Neural cell (in vitro differentiated cells): Measurements from ENCODE around the gene MACROH2A1. TPM values are rescaled to one million over a fixed set of nuclear protein-coding genes. Genes with fewer than 3 reads are reported as not detected.

Source experiments
- H2AFZ ChIP-seq: fragments of 200-600, 300-800 bp; sonication (generic), shearing (Covaris generic); 2 replicates; pipeline ENCODE4 v1.6.0; 2014; ENCODE audit warnings: low read depth, mild to moderate bottlenecking, antibody characterized with exemption, low read length, moderate library complexity
- H3F3A ChIP-seq: fragments of 200-600 bp; shearing (Covaris generic); 2 replicates; pipeline ENCODE4 v1.6.1; 2016; ENCODE audit warnings: mild to moderate bottlenecking, moderate library complexity, mixed read lengths, antibody characterized with exemption, low read length; ENCODE audit not compliant: insufficient read depth, poor library complexity, severe bottlenecking
- H3K27ac ChIP-seq: fragments of 200-600, 300-800 bp; sonication (generic), shearing (Covaris generic); 2 replicates; pipeline ENCODE4 v1.5.1; 2014; ENCODE audit warnings: mild to moderate bottlenecking, low read length, moderate library complexity
- H3K27me3 ChIP-seq: fragments of 300-800, 200-600 bp; sonication (generic), shearing (Covaris generic); 2 replicates; pipeline ENCODE4 v1.6.0; 2014; ENCODE audit warnings: mild to moderate bottlenecking, low read depth, low read length, moderate library complexity; ENCODE audit not compliant: insufficient read depth
- H3K36me3 ChIP-seq: fragments of 300-800, 200-600 bp; sonication (generic), shearing (Covaris generic); 2 replicates; pipeline ENCODE4 v1.5.1; 2014; ENCODE audit warnings: mild to moderate bottlenecking, antibody characterized with exemption, low read length, moderate library complexity; ENCODE audit not compliant: insufficient read depth
- H3K4me2 ChIP-seq: fragments of 300-800, 200-600 bp; sonication (generic), shearing (Covaris generic); 2 replicates; pipeline ENCODE4 v1.6.0; 2014; ENCODE audit warnings: mild to moderate bottlenecking, low read length
- H3K4me3 ChIP-seq: fragments of 300-800, 200-600 bp; sonication (generic), shearing (Covaris generic); 2 replicates; pipeline ENCODE4 v1.5.1; 2014; ENCODE audit warnings: mild to moderate bottlenecking, low read length, moderate library complexity
- H3K79me2 ChIP-seq: fragments of 200-600 bp; shearing (Covaris generic); replicated peaks from 2 replicates; pipeline ENCODE4 v1.6.0; 2014; ENCODE audit warnings: mild to moderate bottlenecking, low read length, moderate library complexity; ENCODE audit not compliant: insufficient read depth
- H3K9ac ChIP-seq: fragments of 300-800, 200-600 bp; sonication (generic), shearing (Covaris generic); 2 replicates; pipeline ENCODE4 v1.6.1; 2016; ENCODE audit warnings: mild to moderate bottlenecking, low read length, mixed read lengths
- H3K9me2 ChIP-seq: fragments of 200-600 bp; shearing (Covaris generic); 2 replicates; pipeline ENCODE4 v1.6.1; 2016; ENCODE audit warnings: mild to moderate bottlenecking, low read length, mixed read lengths; ENCODE audit not compliant: insufficient read depth
- H3K9me3 ChIP-seq: fragments of 200-600, 300-800 bp; sonication (generic), shearing (Covaris generic); 2 replicates; pipeline ENCODE4 v1.6.1; 2016; ENCODE audit warnings: mild to moderate bottlenecking, mixed run types, low read length, moderate library complexity, mixed read lengths
- H4K20me1 ChIP-seq: fragments of 200-600 bp; shearing (Covaris generic); 2 replicates; pipeline ENCODE4 v1.6.1; 2016; ENCODE audit warnings: mild to moderate bottlenecking, mixed run types; ENCODE audit not compliant: insufficient read depth
- EP300 ChIP-seq: fragments of 450-650 bp; conservative IDR thresholded peaks from 2 replicates; pipeline ENCODE4 v1.6.1; 2014; ENCODE audit warnings: antibody characterized with exemption, mild to moderate bottlenecking, moderate library complexity; ENCODE audit not compliant: poor library complexity, severe bottlenecking
- EZH2 ChIP-seq: fragments of 200-600, 300-800 bp; shearing (Covaris generic), sonication (generic); IDR thresholded peaks from 2 replicates; pipeline ENCODE4 v1.6.1; 2014; ENCODE audit warnings: antibody characterized with exemption, low read length, borderline replicate concordance, mild to moderate bottlenecking; ENCODE audit not compliant: insufficient read depth, poor library complexity, severe bottlenecking
- MXI1 ChIP-seq: fragments of 450-650 bp; conservative IDR thresholded peaks from 2 replicates; pipeline ENCODE4 v1.6.1; 2014; ENCODE audit warnings: antibody characterized with exemption, mild to moderate bottlenecking; ENCODE audit not compliant: poor library complexity, severe bottlenecking
- POLR2AphosphoS5 ChIP-seq: IDR thresholded peaks from 2 replicates; pipeline ENCODE4 v1.6.1; 2012
- RAD21 ChIP-seq: fragments of 450-650 bp; conservative IDR thresholded peaks from 2 replicates; pipeline ENCODE4 v1.6.1; 2014; ENCODE audit warnings: antibody characterized with exemption, mild to moderate bottlenecking, moderate library complexity
- REST ChIP-seq: IDR thresholded peaks from 2 replicates; pipeline ENCODE4 v1.6.1; 2012; ENCODE audit warnings: borderline replicate concordance
- SMC3 ChIP-seq: fragments of 450-650 bp; conservative IDR thresholded peaks from 2 replicates; pipeline ENCODE4 v1.6.1; 2014; ENCODE audit warnings: antibody characterized with exemption, mild to moderate bottlenecking, moderate library complexity; ENCODE audit not compliant: poor library complexity
- TAF1 ChIP-seq: IDR thresholded peaks from 2 replicates; pipeline ENCODE4 v1.6.1; 2012; ENCODE audit warnings: low read depth
- polyA plus RNA-seq: library from polyadenylated mRNA; depleted of rRNA; stranded (reverse); fragments of >200 nt; gene quantifications from 2 replicates; pipeline ENCODE4 v1.2.3, GENCODE V29; 2014
- TF ChIP-seq, protein P1 (sequence below): fragments of 450-650 bp; IDR thresholded peaks from 2 replicates; pipeline ENCODE4 v1.5.1; 2014; ENCODE audit warnings: antibody characterized with exemption, mild to moderate bottlenecking, moderate library complexity; ENCODE audit not compliant: poor library complexity, severe bottlenecking

The MACROH2A1 gene
- polyA plus RNA-seq, 1 donor from 2014 or later: 351 TPM

GRCh38 chr5:135377751-135378680, 21.0 kb downstream of the MACROH2A1 start:
- H3K4me2 ChIP-seq: no peak overlapping the region
- H3K27ac ChIP-seq: no peak overlapping the region
- H3K9ac ChIP-seq: no peak overlapping the region
- H2AFZ ChIP-seq: no peak overlapping the region
- H4K20me1 ChIP-seq: no peaks in the 10 kb centered on the region
- H3K4me3 ChIP-seq: no peak overlapping the region
- TF ChIP-seq SMC3 (no peak), POLR2AphosphoS5 (no peak), RAD21 (no peak), EZH2 (no peak), EP300 (no peak), MXI1 (no peak), TAF1 (no peak), REST (no peak)
- TF ChIP-seq, protein P1, sequence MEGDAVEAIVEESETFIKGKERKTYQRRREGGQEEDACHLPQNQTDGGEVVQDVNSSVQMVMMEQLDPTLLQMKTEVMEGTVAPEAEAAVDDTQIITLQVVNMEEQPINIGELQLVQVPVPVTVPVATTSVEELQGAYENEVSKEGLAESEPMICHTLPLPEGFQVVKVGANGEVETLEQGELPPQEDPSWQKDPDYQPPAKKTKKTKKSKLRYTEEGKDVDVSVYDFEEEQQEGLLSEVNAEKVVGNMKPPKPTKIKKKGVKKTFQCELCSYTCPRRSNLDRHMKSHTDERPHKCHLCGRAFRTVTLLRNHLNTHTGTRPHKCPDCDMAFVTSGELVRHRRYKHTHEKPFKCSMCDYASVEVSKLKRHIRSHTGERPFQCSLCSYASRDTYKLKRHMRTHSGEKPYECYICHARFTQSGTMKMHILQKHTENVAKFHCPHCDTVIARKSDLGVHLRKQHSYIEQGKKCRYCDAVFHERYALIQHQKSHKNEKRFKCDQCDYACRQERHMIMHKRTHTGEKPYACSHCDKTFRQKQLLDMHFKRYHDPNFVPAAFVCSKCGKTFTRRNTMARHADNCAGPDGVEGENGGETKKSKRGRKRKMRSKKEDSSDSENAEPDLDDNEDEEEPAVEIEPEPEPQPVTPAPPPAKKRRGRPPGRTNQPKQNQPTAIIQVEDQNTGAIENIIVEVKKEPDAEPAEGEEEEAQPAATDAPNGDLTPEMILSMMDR: no peak
- H3K9me2 ChIP-seq: no peaks in the 10 kb centered on the region
- H3K9me3 ChIP-seq: no peaks in the 10 kb centered on the region
- H3K27me3 ChIP-seq: no peaks in the 10 kb centered on the region
- H3K79me2 ChIP-seq: peaks cover 5% of the 10 kb centered on the region
- H3K36me3 ChIP-seq: no peaks in the 10 kb centered on the region
- no peaks in the 10 kb centered on the region for H3F3A ChIP-seq

GRCh38 chr5:135376961-135377624, 21.9 kb downstream of the MACROH2A1 start:
- no peaks in the 10 kb centered on the region for H3K9me2 ChIP-seq
- no peaks in the 10 kb centered on the region for H3K27me3 ChIP-seq
- no peaks in the 10 kb centered on the region for H3K9me3 ChIP-seq
- no peak overlapping the region for H3K9ac ChIP-seq
- peaks cover 9% of the 10 kb centered on the region for H3K79me2 ChIP-seq
- H2AFZ ChIP-seq: no peak overlapping the region
- H3K36me3 ChIP-seq: no peaks in the 10 kb centered on the region
- TF ChIP-seq, protein P1: no peak
- TF ChIP-seq EZH2: no peak
- no peak for TF ChIP-seq EP300
- no peak for TF ChIP-seq MXI1
- no peak for TF ChIP-seq SMC3
- no peak for TF ChIP-seq REST
- no peak for TF ChIP-seq POLR2AphosphoS5
- no peak for TF ChIP-seq RAD21
- TF ChIP-seq TAF1: no peak
- H3K4me2 ChIP-seq: no peak overlapping the region
- H3K27ac ChIP-seq: no peak overlapping the region
- no peak overlapping the region for H3K4me3 ChIP-seq
- H4K20me1 ChIP-seq: no peaks in the 10 kb centered on the region
- H3F3A ChIP-seq: no peaks in the 10 kb centered on the region
